HG03139 (cell line): ENCODE data around the gene AMOTL1.

ENCODE experiments used
- ATAC-seq: cut with Tn5 transposase; IDR thresholded peaks from one replicate; pipeline ENCODE4 v1.9.1; 2021; ENCODE audit not compliant: unreplicated experiment

The AMOTL1 gene

DNA sequence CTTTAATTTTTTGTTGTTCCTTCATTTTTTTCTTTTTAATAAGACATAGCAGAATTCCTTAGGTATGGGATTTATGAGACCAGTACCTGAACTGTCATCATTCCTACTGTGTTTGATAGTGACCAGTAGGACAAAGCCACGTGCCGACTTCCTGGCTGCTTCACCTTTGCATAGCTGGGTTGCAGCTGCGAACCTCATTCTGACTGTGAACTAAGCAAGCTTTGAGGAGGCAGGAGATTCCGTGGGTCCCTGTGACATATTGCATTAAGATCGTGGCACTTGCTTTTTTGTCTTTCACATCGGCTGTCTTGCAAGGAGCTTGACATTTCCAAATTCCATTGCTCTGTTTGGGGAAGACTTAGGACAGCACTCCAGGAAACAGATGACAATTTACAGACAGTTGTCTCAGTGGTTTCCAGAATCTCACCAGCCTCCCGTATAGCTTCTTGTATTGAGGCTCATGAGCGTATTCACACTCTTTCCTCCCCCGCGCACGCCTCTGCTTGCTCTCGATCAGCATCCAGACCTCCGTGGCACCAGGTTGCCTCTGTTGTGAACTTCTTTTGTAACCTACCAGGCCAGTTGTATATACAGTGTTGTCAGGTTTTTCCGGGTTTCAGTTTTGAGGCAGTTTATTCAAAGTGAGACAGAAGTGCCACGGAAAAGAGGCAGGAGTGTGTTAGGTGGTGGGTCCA lies 103.5 kb downstream of the AMOTL1 start:
- no peak for ATAC-seq

DNA sequence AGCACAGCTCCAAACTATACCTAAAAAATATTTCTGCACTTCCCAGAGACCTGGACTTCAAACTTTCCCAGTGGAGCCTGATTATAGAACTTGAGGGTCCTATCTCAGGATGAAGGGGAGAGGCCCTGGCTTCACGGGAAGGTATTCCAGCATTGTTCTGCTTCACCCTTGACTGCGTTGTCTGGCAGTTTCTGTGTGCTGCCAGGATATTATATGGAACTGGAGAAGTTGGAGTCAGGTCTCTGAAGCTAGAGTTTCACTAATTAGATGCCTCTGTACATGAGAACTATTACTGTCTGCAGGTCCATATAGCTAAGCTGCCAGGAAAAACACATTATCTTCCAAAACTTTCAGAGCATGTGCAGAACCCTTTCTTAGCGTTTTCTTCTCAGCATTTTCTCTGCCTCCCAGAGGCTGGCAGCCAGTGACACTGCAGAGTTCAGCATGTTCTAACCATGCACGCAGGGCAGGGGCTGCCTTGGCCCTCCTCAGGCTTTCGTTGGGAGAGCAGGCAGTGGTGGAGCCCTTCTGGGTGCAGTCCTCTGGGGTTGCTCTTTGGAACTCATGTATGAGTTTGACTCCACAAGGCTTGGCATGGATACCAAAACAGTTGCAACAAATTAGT lies 105.9 kb downstream of the AMOTL1 start:
- ATAC-seq: no peak

GRCh38 chr11:94876222-94876621 lies 108.1 kb downstream of the AMOTL1 start:
- no peak for ATAC-seq

DNA sequence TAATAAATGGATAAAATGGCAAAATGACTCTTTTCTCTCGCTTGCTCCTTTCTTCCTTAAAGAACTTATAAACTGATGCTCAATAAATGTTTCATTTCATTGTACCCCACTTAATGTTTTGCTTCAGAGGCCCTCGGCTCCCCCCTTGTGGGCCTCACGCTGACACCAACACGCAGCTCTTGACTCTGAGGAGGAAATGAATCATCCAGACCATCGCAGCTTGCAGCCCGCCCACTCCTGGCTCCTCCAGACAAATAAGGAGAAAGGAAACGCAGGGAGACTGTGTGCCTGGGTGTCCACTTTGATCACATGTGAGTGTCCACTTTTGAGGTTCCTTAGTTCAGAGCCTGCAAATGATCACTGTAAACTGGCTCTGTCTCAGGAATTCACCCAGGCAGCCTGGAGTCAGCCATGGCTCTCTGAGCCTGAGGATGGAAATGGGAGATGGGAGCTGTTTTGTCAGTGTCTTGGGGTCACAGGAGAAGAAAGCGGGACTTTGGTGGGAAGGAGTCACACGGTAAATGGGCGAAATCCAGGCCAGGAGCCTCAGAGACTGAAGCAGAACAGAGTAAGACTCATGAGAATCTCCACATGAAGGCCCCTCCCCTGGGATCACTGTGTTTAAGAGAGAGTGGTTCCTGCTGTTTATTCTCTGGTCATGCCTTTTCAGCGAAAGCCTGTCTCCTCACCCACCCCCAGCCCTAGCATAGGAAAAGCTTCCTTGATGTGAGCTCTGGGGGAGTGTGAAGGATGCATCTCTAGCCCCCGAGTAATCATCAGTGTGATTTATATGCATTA lies 108.7 kb downstream of the AMOTL1 start:
- ATAC-seq: peak; percentile 95

DNA sequence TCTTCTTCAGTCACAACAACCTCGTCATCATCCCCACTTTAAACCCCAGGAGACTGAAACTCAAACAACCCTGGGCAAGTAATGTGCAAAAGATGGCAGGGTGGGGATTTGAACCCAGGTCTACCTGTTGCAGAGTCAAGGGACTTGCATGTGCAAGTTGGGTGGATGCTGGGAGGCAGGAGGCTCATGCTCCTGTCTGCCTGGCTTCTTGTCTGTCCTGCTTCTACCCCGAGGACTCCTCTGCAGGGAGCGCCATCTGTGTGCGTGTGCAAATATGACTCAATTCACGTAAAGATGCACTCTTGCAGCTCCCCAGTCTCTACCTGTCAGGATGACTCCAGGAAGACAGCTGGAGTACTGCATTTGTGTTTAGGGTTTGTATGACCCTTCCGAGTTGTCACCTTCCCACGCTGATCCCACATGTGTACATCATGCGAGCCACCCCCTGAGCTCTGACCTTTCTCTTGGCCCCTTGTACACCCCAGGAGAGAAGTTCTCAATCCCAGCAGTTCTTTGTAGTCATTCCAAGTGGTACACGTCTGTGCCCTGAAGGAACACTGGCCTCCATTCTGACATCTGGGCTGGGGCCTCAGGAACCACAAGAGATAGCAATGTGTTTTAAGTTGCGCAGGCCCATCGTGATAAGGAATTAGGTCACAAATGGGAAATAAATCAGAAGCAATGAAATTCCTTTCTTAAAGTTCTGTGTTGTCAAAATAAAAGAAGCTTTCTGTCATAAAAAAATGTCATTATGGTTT lies 109.5 kb downstream of the AMOTL1 start:
- ATAC-seq: no peak

GRCh38 chr11:94879006-94879405 lies 110.8 kb downstream of the AMOTL1 start:
- ATAC-seq: no peak

DNA sequence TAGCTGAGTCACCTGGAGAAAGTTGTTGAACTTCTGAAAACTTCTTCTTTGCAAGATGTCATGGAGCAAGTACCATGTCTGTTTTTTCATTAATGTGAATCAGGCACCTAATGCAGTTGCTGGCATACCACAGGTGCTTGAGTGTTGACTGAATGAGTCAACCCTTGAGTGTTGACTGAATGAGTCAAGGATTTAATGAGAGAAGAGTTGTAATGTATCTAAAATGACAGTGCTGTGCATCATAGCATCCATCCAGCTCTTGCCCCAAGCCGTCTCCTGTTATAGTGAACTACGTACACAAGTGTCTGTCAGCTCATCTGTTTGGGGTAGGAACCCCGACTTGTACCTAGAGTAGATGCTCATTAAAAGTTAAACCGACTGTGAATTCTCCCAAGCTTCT lies 112.1 kb downstream of the AMOTL1 start:
- ATAC-seq: no peak

GRCh38 chr11:94882931-94883330 lies 114.8 kb downstream of the AMOTL1 start:
- no peak for ATAC-seq

DNA sequence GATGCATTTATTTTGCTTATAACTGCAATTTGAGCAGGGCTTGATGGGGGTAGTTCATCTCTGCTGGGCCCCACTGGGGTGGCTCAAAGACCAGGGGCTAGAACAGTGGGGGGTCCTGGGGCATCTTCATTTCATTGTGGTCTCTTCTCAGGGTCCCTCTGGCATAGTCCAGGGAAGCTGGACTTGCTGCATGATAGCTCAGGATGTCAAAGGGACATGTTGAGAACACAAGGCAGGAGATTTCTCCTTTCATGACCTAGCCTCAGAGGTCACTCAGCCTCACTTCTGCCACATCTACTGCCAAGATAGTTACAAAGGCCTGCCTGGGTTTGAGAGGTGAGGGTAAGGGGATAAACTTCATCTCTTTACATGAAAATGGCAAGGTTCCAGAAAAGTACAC lies 115.7 kb downstream of the AMOTL1 start:
- ATAC-seq: no peak

DNA sequence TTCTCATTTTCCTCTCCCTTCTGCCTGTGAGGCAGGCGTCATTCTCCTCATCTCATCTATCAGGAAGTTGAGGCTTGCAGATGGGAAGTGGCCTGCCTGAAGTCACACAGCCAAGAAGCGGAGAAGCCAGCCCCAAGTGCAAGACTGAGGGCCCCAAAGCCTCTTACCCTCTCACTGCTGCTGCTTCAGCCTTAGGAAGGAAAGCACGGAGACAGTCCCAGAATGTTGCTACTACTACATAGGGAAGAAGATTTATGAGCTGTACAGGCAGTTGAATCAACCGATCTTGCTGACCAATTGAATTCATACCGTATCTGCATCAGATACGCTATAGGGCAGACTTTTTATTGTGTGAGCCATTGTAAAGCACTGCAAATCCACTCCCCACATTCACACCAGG lies 116.2 kb downstream of the AMOTL1 start:
- ATAC-seq: no peak

DNA sequence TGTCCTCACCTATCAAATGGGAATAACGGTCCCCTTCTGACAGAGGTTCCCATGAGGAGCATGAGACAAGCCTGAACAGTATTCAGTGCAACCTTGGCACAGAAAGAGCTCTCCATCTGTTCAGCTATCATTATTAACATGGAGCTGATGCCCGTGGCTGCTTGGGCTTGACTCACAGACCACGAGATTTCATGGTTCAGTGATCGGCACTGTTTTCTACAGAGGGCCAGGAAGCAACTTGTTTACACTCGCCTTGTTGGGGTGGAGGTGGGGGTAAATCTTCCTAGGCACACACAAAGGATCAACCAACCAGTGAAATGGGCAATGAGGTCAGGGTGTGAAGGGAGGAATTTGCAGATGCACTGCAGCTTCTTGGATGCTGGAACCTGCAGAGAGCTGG lies 117.0 kb downstream of the AMOTL1 start:
- peak; percentile 65 for ATAC-seq

- no peak for ATAC-seq
Measured at GRCh38 chr11:94885581-94885980, 117.4 kb downstream of the AMOTL1 start.

GRCh38 chr11:94888204-94888603 lies 120.0 kb downstream of the AMOTL1 start:
- ATAC-seq: no peak

DNA sequence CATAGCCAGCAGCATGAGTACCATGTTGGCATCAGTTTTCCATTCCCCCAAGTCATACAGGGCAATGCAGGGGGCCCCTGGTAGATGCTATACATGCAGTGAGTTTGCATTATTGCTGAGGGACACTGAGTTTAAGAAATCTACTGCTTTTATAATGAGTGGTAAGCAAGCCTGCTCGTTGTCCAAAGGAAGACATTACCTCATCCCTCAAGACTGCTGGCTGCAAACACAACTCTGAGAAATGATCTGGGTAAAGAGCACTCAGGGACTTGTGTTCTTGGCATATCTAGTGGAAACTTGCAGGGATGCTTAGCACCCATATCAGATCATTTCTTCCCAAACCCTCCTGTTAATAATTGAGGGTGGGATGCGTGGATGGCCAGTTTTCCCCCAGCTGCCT lies 127.3 kb downstream of the AMOTL1 start:
- ATAC-seq: no peak

- ATAC-seq: no peak
Measured at GRCh38 chr11:94895971-94896370, 127.8 kb downstream of the AMOTL1 start.

DNA sequence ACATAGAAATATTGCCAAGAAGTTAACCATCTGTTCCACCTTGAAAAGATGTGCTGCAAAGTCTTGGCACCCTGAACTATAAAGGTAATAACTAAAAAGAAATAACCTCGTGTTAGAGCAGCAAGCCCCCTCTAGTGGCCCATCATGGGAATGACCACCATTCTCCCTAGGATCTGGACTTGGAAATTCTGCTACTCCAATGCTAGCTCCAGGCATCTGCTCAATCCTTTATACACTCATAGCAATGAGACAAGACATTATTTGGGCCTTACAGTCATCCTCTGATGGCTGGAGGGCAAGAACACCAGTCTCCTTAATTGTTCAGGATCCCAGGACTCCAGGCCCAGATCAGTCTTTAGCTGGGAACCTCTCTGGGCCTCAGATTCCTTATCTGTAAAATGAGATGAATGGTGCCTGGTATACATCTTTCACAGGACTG lies 129.2 kb downstream of the AMOTL1 start:
- peak; percentile 68 for ATAC-seq

DNA sequence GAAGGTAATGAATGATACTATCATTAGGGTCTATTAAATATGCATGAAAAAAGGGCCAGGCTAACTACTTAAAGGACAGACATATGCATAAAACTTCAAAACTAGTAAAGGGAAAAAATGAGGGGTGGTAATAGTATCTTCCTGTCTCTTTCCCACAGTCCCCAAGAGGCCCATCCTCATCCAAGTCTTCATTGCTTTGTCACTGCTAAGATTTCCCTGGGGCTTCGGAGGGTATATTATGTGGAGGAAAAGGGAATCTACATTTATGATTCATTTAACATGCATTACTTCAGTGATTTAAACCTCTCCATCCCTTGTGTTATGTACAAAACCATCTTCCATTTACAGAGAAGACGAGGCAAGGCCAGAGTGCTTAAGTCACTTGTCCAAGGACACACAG lies 139.1 kb downstream of the AMOTL1 start:
- ATAC-seq: no peak

GRCh38 chr11:94909371-94909820 lies 141.2 kb downstream of the AMOTL1 start:
- ATAC-seq: no peak

DNA sequence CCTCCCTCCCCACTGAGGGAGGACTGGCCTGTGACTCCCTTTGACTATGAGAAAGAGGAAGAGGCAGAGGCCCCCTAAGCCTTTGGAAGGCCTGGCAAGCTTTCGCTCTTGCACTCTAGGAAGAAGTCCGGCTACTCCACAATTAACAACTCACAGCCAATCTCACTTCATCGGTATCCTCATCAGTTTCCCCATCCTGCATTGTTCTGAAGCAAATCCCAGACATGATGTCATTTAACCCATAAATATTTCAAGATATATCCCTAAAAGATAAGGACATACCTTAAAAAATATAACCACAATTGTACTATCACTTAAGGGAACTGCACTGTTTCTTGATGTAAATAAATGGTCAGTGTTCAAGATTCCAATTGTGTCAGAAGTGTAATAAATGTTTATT lies 142.1 kb downstream of the AMOTL1 start:
- no peak for ATAC-seq

- no peak for ATAC-seq
Measured at GRCh38 chr11:94910779-94911178, 142.6 kb downstream of the AMOTL1 start.

DNA sequence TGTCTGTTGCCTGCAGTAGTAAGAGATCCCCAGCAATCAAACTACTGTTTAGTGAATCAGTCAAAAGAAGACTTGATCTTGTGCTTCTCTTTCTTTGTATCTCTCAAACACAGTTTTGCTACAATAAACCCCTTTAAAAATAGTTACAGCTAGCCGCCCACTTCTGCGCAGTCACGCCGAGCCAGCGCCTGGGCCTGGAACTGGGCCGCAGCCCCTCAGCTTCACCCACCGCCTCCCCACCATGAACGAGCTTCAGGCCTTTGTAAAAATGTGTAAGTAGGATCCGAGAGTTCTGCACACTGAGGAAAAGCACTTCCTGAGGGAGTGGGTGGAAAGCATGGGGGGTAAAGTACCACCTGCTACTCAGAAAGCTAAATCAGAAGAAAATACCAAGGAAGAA lies 144.7 kb downstream of the AMOTL1 start:
- ATAC-seq: no peak
